ENCODE results near the gene PRSS27. TPM values are rescaled to one million over a fixed set of nuclear protein-coding genes. Genes with fewer than 3 reads are reported as not detected.

The PRSS27 gene
- total and polyA plus RNA-seq, 2 of the 8 experiments (the other 6 are each of a cell fraction or from before 2014, with no cell fraction given), result 1.3 to 7.5 TPM

DNA sequence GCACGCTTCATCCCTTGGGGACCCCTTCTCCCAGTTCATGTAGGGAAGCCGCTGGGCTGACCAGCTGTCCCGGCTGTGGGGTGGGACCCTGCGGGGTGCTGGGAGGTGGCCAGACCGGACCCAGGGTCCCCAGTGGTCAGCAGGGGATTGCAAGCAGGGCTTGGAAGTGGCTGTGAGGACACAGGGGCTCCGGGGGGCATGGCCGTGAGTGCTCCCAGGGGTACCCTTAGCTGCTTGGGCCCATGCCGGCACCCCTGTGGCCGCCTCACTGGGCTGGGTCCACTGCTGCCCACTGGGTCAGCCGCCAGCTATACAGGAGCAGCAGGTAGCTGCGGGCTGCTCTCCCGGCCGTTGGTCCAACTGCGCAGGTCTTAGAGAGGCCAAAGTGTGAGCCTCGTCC is 18.8 kb downstream of the PRSS27 start:
- H3K79me1 ChIP-seq (ENCODE audit: low read depth, low read length), result no peaks in the 10 kb centered on the region
- no peaks in the 10 kb centered on the region for H3K79me2 ChIP-seq (ENCODE audit: control insufficient read depth in 1 of 2, insufficient read depth in 2 of 2, low read length in 2 of 2)
- H4K8ac ChIP-seq (ENCODE audit: extremely low read depth, insufficient read depth, low read length), result no peak overlapping the region
- no peak overlapping the region for H3K4me3 ChIP-seq (ENCODE audit: extremely low read depth in 1 of 4, insufficient read depth in 2 of 4, low read depth in 3 of 4, low read length in 4 of 4)
- no peak overlapping the region for H2BK12ac ChIP-seq (ENCODE audit: low read depth, low read length)
- DNase-seq (ENCODE audit: low read depth in 1 of 2, low spot score in 2 of 2) (no peak), FAIRE-seq (no peak)
- no peak overlapping the region for H4K91ac ChIP-seq (replicated peaks; ENCODE audit: insufficient read length, low read length)
- H3K23ac ChIP-seq (ENCODE audit: insufficient read length), result no peak overlapping the region
- peaks cover 0 to 24% of the 10 kb centered on the region in 2 experiments for H4K20me1 ChIP-seq (replicated peaks in 1 of 2; ENCODE audit: control insufficient read depth in 1 of 2, insufficient read depth in 2 of 2, low read length in 2 of 2)
- H3K4me2 ChIP-seq (ENCODE audit: insufficient read depth in 1 of 2, low read depth in 2 of 2, low read length in 2 of 2), result no peak overlapping the region
- H3K36me3 ChIP-seq (ENCODE audit: control insufficient read depth in 2 of 4, insufficient read depth in 4 of 4, low read length in 3 of 4), result peaks cover 0 to 22% (median 11%) of the 10 kb centered on the region in 4 experiments; a peak in 4 of 8 replicates
- H2AK5ac ChIP-seq (ENCODE audit: low read depth, low read length), result no peak overlapping the region
- H3K27me3 ChIP-seq (replicated peaks in 1 of 4; ENCODE audit: control insufficient read depth in 3 of 4, extremely low read depth in 1 of 4, insufficient read depth in 3 of 4, low read length in 3 of 4), result no peaks in the 10 kb centered on the region
- no peak overlapping the region for H3K4ac ChIP-seq (replicated peaks; ENCODE audit: insufficient read length, low read depth, low read length)
- ChIA-PET CTCF (ENCODE audit: partially characterized antibody) (interaction anchor here (1.1 kb wide), 1 partner anchor 29 kb away, joined by 3 read pairs; no protein-coding TSS in a partner anchor), POLR2A (ENCODE audit: partially characterized antibody) (interaction anchor here (0.6 to 2.1 kb wide), 4 partner anchors 10 to 70 kb away, joined by 3 to 9 read pairs (median 6); partner anchors contain the start of gene KCTD5)
- no peak overlapping the region for H3K18ac ChIP-seq (ENCODE audit: extremely low read depth, low read length)
- H2AFZ ChIP-seq (ENCODE audit: low read length), result no peak overlapping the region
- no peaks in the 10 kb centered on the region for H3K9me3 ChIP-seq (ENCODE audit: insufficient read depth in 2 of 2, low read depth in 1 of 2, low read length in 1 of 2)
- H4K5ac ChIP-seq (ENCODE audit: insufficient read length, low read depth, low read length), result no peak overlapping the region
- H2BK120ac ChIP-seq (replicated peaks; ENCODE audit: low read depth, low read length), result no peak overlapping the region
- no peak overlapping the region for H2BK5ac ChIP-seq (ENCODE audit: low read depth, low read length)
- H3K23me2 ChIP-seq (ENCODE audit: low read depth, low read length), result no peaks in the 10 kb centered on the region
- 92% methylated on average over 15 of the region's 15 CpGs; no CpG with 5 or more reads in 1 of the 2 experiments for WGBS, 2 experiments (ENCODE audit: extremely low coverage in 1 of 2, insufficient coverage in 1 of 2, insufficient read length in 1 of 2, insufficient replicate concordance in 2 of 2, low coverage in 1 of 2, low lambda C conversion rate in 2 of 2, missing lambda C conversion rate in 1 of 2)
- H2BK20ac ChIP-seq (ENCODE audit: low read length), result no peak overlapping the region
- H3K56ac ChIP-seq (replicated peaks; ENCODE audit: insufficient read length, low read depth, low read length), result no peak overlapping the region
- H3K4me1 ChIP-seq (replicated peaks in 1 of 4; ENCODE audit: control insufficient read depth in 3 of 4, insufficient read depth in 4 of 4, low read length in 3 of 4), result no peaks in the 10 kb centered on the region
- H3K9ac ChIP-seq (replicated peaks in 1 of 4; ENCODE audit: extremely low read depth in 1 of 4, low read depth in 3 of 4, low read length in 3 of 4), result no peak overlapping the region
- H2BK15ac ChIP-seq (ENCODE audit: low read length), result no peak overlapping the region
- no peak overlapping the region for H3K27ac ChIP-seq (ENCODE audit: low read depth, low read length)
- no peak overlapping the region for H3K14ac ChIP-seq (ENCODE audit: insufficient read length)
- TF ChIP-seq GABPA (IDR thresholded peaks at IDR 0.05; ENCODE audit: borderline replicate concordance, insufficient read depth, low read length) (no peak), YY1 (IDR thresholded peaks at IDR 0.05; ENCODE audit: low read depth, low read length) (no peak), JUN (IDR thresholded peaks at IDR 0.05; ENCODE audit: low read depth, low read length) (no peak), SIRT6 (IDR thresholded peaks at IDR 0.05; ENCODE audit: low read length) (no peak), CHD2 (IDR thresholded peaks at IDR 0.05; ENCODE audit: low read length) (no peak), CBX5 (IDR thresholded peaks at IDR 0.05; ENCODE audit: low read depth, low read length) (no peak), MAFK (IDR thresholded peaks at IDR 0.05; ENCODE audit: low read depth, low read length) (no peak), RXRA (IDR thresholded peaks at IDR 0.05; ENCODE audit: insufficient read depth, low read depth, low read length) (no peak), POLR2A (IDR thresholded peaks at IDR 0.05; ENCODE audit: control extremely low read depth in 1 of 2, low read depth in 2 of 2, low read length in 2 of 2) (no peak), TAF7 (optimal IDR thresholded peaks at IDR 0.05; ENCODE audit: borderline replicate concordance, low read depth, low read length) (no peak), SIN3A (conservative IDR thresholded peaks at IDR 0.05 in 1 of 2, IDR thresholded peaks at IDR 0.05 in 1 of 2; ENCODE audit: low read depth in 1 of 2, low read length in 2 of 2) (no peak), FOSL1 (IDR thresholded peaks at IDR 0.05; ENCODE audit: insufficient read depth, low read depth, low read length) (no peak), CREB1 (IDR thresholded peaks at IDR 0.05) (no peak)
- TF ChIP-seq, protein P1, sequence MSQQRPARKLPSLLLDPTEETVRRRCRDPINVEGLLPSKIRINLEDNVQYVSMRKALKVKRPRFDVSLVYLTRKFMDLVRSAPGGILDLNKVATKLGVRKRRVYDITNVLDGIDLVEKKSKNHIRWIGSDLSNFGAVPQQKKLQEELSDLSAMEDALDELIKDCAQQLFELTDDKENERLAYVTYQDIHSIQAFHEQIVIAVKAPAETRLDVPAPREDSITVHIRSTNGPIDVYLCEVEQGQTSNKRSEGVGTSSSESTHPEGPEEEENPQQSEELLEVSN (IDR thresholded peaks at IDR 0.05), result no peak
